ENCODE data around the gene UFC1.

Gene UFC1

DNA sequence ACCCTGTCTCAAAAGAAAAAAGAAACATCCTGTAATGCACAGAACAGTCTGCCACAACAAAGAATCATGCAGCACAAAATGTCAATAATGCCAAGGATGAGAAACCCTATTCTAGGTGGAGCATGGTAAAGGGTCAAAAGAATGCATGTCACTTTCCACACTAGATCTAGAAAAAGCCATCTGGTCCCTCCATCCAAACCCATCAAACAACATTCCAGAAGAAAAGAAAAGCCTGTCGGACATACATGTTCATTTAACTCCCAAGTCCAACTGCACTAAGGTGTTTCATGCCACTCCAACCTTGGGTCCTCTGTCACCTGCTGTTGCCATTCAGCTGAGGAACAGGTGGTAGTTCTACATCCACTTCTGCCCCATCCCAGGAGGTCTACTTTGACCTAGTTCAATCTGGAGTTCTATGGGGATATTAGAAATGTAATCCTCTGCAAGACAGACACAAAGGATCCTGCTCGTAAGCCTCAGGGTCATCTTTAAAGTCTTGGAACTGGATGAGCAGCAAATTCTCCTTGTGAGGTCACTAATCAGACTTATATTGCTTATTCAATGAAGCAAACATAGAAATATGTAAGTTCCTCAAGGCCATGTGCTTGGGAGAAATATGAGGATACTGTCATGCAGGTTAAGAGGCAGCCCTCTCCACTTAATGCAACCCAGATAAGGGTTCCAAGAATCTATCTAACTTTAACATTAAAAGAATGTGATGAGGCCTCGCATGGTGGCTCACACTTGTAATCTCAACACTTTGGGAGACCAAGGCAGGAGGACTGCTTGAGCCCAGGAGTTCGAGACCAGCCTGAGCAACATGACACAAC, 25.0 kb upstream of the UFC1 start:
- H3K4me3 ChIP-seq (ENCODE audit: low read depth, low read length) = no peak overlapping the region
- TF ChIP-seq, protein P1, sequence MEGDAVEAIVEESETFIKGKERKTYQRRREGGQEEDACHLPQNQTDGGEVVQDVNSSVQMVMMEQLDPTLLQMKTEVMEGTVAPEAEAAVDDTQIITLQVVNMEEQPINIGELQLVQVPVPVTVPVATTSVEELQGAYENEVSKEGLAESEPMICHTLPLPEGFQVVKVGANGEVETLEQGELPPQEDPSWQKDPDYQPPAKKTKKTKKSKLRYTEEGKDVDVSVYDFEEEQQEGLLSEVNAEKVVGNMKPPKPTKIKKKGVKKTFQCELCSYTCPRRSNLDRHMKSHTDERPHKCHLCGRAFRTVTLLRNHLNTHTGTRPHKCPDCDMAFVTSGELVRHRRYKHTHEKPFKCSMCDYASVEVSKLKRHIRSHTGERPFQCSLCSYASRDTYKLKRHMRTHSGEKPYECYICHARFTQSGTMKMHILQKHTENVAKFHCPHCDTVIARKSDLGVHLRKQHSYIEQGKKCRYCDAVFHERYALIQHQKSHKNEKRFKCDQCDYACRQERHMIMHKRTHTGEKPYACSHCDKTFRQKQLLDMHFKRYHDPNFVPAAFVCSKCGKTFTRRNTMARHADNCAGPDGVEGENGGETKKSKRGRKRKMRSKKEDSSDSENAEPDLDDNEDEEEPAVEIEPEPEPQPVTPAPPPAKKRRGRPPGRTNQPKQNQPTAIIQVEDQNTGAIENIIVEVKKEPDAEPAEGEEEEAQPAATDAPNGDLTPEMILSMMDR (conservative IDR thresholded peaks at IDR 0.05; ENCODE audit: low read depth, low read length) = no peak
- DNase-seq (ENCODE audit: low read depth) = no peak

DNA sequence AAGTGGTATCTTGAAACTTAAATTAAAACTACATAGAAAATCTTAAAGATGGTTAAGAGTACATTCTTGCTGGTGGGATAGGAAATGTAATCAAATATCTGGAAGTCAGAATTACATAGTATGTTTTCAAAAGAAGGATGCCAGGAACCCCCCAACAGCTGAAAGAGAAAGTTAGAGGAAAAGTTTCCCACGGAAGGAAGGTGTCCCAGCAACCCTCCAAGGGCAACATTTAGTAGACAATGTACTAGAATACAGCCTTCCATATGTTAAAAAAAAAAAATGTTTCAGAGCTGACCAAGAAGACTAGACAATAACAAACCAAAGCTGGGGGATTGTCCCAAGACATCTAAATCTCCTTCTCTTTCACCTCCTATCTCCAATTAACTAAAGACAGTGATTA, 23.5 kb upstream of the UFC1 start:
- DNase-seq (ENCODE audit: low read depth) = no peak
- TF ChIP-seq, protein P1 (conservative IDR thresholded peaks at IDR 0.05; ENCODE audit: low read depth, low read length) = no peak
- no peak overlapping the region for H3K4me3 ChIP-seq (ENCODE audit: low read depth, low read length)

DNA sequence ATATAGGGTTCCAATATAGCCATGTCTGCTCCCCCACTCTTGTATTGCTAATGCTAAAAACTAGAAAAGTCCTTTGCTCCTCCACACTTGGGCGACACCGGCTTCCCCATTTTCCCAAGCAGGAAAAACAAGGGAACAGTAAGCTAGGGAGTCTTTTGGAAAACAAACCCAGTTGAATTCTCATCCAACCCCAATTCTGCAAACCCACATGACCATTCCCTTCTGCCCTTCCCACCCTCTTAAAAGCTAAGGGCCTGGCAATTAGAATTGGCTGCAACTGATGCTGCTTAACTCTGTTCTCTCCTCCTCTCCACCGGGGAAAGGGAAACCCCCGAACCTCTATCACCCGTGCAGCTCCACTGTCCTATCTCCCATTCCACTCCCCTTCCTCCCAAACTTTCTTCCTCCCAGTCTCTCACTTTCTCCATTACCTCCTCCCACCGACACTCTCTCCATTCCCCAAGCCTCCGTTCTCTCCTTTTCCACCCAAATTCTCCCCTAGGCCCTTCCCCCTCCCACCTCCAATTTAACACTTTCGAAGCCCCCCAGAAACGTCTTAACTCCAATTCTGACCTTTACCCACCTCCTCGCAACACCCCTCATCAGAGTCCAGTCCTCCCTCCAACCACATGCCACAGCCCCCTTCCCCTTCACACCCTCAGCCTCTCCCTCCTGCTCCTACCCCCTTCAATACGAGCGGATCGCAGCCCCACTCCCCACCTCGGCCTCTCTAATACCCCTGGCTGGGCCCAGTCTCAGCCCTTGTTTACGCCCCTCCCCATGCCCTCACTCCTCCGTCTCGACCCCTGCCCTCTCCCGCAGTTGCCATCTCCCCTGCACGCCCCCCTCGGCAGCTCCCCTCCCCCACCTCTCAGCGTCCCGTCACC, 22.0 kb upstream of the UFC1 start:
- peak; percentile 41 for DNase-seq (ENCODE audit: low read depth)
- TF ChIP-seq, protein P1 (conservative IDR thresholded peaks at IDR 0.05; ENCODE audit: low read depth, low read length) = no peak
- H3K4me3 ChIP-seq (ENCODE audit: low read depth, low read length) = peak overlapping the region; percentile 91

DNA sequence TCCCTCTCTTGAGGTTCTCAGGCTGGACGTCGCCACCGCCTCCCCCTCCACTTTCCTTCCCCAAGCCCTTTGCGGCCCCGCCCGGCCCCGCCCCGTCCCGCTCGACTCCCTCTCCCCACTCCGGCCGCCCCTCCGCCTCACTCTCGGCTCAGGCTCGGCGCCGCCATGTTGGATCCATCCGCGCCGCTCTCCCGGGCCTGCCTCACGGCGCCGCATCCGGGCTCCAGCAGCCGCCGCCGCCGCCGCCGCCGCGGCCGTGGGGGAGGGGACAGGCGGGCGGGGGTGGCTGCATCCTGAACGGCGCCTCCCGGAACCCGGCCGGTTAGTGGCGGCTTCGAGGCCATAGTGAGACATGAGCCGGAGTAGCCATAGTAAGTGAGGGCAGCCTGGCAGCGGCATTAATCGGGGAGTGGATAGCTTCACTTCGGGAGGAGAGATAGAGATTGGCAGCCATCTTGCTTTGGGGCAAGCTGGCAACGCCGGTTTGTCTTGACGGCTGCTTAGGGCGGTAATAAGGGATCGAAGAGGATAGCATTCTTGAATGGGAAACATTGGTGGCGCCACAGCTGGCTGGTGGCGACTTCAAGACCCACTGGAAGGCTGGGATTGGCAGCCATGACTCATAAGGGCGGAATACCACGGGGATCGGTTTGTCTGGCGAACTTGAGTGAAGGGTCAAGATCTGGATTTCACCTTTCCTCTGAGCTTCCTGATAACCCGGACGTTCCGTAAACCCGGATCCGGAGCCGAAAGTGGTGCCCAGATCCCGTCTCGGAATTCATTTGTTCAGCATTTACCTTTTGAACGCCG, 21.2 kb upstream of the UFC1 start, which contains the start of gene DEDD:
TSS of gene DEDD (minus strand) at position 258 of the 810 bp plus-strand sequence. CDS start 8,205 bp downstream, outside the sequence.
- TF ChIP-seq, protein P1 (conservative IDR thresholded peaks at IDR 0.05; ENCODE audit: low read depth, low read length) = no peak
- peak; percentile 97 for DNase-seq (ENCODE audit: low read depth)
- H3K4me3 ChIP-seq (ENCODE audit: low read depth, low read length) = peak within 1 kb of the TSS; percentile 91

DNA sequence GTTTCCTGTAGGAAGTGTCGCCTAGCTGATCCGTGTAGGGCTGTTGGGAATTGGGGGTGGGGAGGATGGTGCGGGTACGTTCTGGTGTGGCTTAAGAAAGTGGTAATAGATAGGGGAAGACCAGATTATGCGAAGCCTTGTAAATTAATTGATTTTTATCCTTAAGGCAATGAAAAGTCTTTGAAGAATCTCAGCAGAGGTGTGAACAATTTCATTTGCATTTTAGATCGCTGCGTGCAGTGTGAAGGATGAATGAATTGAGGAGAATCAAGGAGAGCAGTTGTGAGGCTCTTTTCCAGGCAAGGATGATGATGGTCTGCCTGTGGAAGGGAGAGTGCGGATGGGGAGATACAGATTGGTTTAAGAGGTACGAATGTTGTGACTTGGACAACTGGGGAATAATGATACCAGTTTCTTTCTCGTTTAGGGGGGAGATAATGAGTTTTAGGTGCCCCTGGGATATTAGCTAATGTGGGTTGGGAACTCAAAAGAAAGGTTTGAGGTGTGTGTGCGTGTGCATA, 20.5 kb upstream of the UFC1 start:
- peak overlapping the region; percentile 91 for H3K4me3 ChIP-seq (ENCODE audit: low read depth, low read length)
- TF ChIP-seq, protein P1 (conservative IDR thresholded peaks at IDR 0.05; ENCODE audit: low read depth, low read length) = no peak
- DNase-seq (ENCODE audit: low read depth) = no peak

DNA sequence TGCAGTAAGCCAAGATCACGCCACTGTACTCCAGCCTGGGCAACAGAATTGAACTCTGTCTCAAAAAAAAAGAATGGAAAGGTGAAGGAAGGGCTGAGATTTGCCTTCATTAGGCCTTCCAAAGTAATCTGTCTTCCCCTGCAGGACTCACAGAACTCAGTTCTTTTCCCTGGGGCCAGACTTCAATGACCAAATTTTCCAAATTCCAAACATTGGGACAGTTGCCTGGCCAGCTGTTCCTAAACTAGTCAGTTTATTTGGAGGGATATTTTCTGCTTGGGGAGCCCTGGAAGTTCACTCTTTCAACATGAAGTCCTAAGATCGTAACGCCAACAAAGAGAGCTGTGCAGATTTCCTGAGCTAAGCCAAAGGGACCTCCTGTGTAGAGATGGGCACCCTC, 15.9 kb upstream of the UFC1 start:
- TF ChIP-seq, protein P1 (conservative IDR thresholded peaks at IDR 0.05; ENCODE audit: low read depth, low read length) = no peak
- DNase-seq (ENCODE audit: low read depth) = no peak
- no peak overlapping the region for H3K4me3 ChIP-seq (ENCODE audit: low read depth, low read length)

Data from choroid plexus epithelial cell (primary cell).